IMR-90 (cell line): ENCODE measurements around the gene STX8. TPM values are rescaled to one million over a fixed set of nuclear protein-coding genes. Genes with fewer than 3 reads are reported as not detected.
A peak's percentile ranks its signal among the peaks of the same experiment; 100 is the strongest.

Source experiments
- ATAC-seq: fragments of 200-7000 bp; cut with Tn5 transposase; 2 replicates; pipeline ENCODE4 v1.9.1; 2020; ENCODE audit warnings: low read depth, mild to moderate bottlenecking, moderate library complexity
- BruUV-seq: library from RNA; stranded (reverse); fragments of 400-500 nt; replicated peaks from 2 replicates; lab custom pipeline; 2021; lab: Mats Ljungman, UMichigan
- CTCF ChIA-PET: fragments of 300-600 bp; formaldehyde crosslinking; extraction: SDS; loops from one replicate; lab custom pipeline; 2021; ENCODE audit warnings: antibody characterized with exemption; lab: Yijun Ruan, JAX
- POLR2A ChIA-PET: fragments of 300-600 bp; sonication (Branson Sonifier 250); formaldehyde crosslinking; loops from one replicate; lab custom pipeline; 2022; ENCODE audit warnings: antibody characterized with exemption; ENCODE audit not compliant: unreplicated experiment; lab: Charles Lee
- DNase-seq: peaks from one replicate; pipeline ENCODE4 v3.0.0; 2013
- H2AFZ ChIP-seq: replicated peaks from 2 replicates; pipeline ENCODE3; 2013; ENCODE audit warnings: low read length, mild to moderate bottlenecking; ENCODE audit not compliant: poor library complexity
- H2AK5ac ChIP-seq: 2 replicates; pipeline ENCODE4 v1.6.1; 2013; ENCODE audit warnings: low read depth, low read length, inconsistent platforms
- H2AK9ac ChIP-seq: replicated peaks from 2 replicates; pipeline ENCODE3; 2013; ENCODE audit warnings: mild to moderate bottlenecking, low read depth, low read length, moderate library complexity; ENCODE audit not compliant: poor library complexity
- H2BK120ac ChIP-seq: 2 replicates; pipeline ENCODE4 v1.6.1; 2013; ENCODE audit warnings: low read depth, low read length, inconsistent platforms
- H2BK15ac ChIP-seq: 3 replicates; pipeline ENCODE4 v1.6.1; 2013; ENCODE audit warnings: low read depth, low read length, inconsistent platforms
- H2BK20ac ChIP-seq: 2 replicates; pipeline ENCODE4 v1.6.1; 2013; ENCODE audit warnings: low read depth, mild to moderate bottlenecking, inconsistent platforms, low read length, moderate library complexity
- H2BK5ac ChIP-seq: 2 replicates; pipeline ENCODE4 v1.6.1; 2013; ENCODE audit warnings: mild to moderate bottlenecking, low read depth, low read length, inconsistent platforms; ENCODE audit not compliant: poor library complexity, severe bottlenecking
- H3K14ac ChIP-seq: replicated peaks from 2 replicates; pipeline ENCODE4 v1.6.1; 2013; ENCODE audit warnings: low read depth, low read length, inconsistent platforms
- H3K18ac ChIP-seq: 2 replicates; pipeline ENCODE4 v1.6.1; 2013; ENCODE audit warnings: low read depth, low read length, control low read depth
- H3K23ac ChIP-seq: 2 replicates; pipeline ENCODE4 v1.6.1; 2013; ENCODE audit warnings: low read depth, low read length, inconsistent platforms
- H3K27ac ChIP-seq: 2 replicates; pipeline ENCODE4 v1.5.1; 2013; ENCODE audit warnings: mild to moderate bottlenecking, control low read depth, low read length; ENCODE audit not compliant: insufficient read depth
- H3K27me3 ChIP-seq: 2 replicates; pipeline ENCODE4 v1.6.1; 2013; ENCODE audit warnings: low read length; ENCODE audit not compliant: control insufficient read depth, insufficient read depth
- H3K36me3 ChIP-seq: 2 replicates; pipeline ENCODE4 v1.6.1; 2013; ENCODE audit warnings: low read length, mixed read lengths; ENCODE audit not compliant: control insufficient read depth, insufficient read depth
- H3K4ac ChIP-seq: 2 replicates; pipeline ENCODE4 v1.6.1; 2013; ENCODE audit warnings: low read depth, low read length, inconsistent platforms
- H3K4me1 ChIP-seq: 2 replicates; pipeline ENCODE4 v1.6.1; 2013; ENCODE audit warnings: low read length, mixed read lengths; ENCODE audit not compliant: control insufficient read depth, insufficient read depth
- H3K4me2 ChIP-seq: 2 replicates; pipeline ENCODE4 v1.6.1; 2013; ENCODE audit warnings: low read depth, mild to moderate bottlenecking, control low read depth, low read length, moderate library complexity
- H3K4me3 ChIP-seq: 2 replicates; pipeline ENCODE4 v1.5.1; 2013; ENCODE audit warnings: low read depth, mild to moderate bottlenecking, control low read depth, low read length, moderate library complexity; ENCODE audit not compliant: insufficient read depth
- H3K56ac ChIP-seq: 2 replicates; pipeline ENCODE4 v1.6.1; 2013; ENCODE audit warnings: low read length, inconsistent platforms; ENCODE audit not compliant: insufficient read depth; ENCODE audit errors: extremely low read depth
- H3K79me1 ChIP-seq, 2 experiments: 2 replicates each; pipeline ENCODE4 v1.6.1; 2013; ENCODE audit warnings: low read length in 2 of 2, inconsistent platforms in 1 of 2, low read depth in 1 of 2
- H3K9ac ChIP-seq: 2 replicates; pipeline ENCODE4 v1.6.1; 2013; ENCODE audit warnings: low read depth, low read length, control low read depth
- H3K9me1 ChIP-seq: 2 replicates; pipeline ENCODE4 v1.6.1; 2013; ENCODE audit warnings: low read length, inconsistent platforms; ENCODE audit not compliant: insufficient read depth
- H3K9me3 ChIP-seq: 2 replicates; pipeline ENCODE4 v1.6.1; 2013; ENCODE audit warnings: low read length; ENCODE audit not compliant: control insufficient read depth, insufficient read depth
- H4K20me1 ChIP-seq: 2 replicates; pipeline ENCODE4 v1.6.1; 2013; ENCODE audit warnings: low read length, inconsistent platforms; ENCODE audit not compliant: insufficient read depth
- H4K5ac ChIP-seq: 2 replicates; pipeline ENCODE4 v1.6.1; 2013; ENCODE audit warnings: mild to moderate bottlenecking, low read depth, low read length, control low read depth
- H4K8ac ChIP-seq, 2 experiments: 2 replicates each; pipeline ENCODE4 v1.6.1; 2013; ENCODE audit warnings: low read depth in 2 of 2, low read length in 2 of 2, control low read depth in 1 of 2, inconsistent platforms in 1 of 2
- H4K91ac ChIP-seq: 2 replicates; pipeline ENCODE4 v1.6.1; 2013; ENCODE audit warnings: low read depth, low read length, inconsistent platforms; ENCODE audit not compliant: insufficient read depth
- BHLHE40 ChIP-seq: fragments of 150-350 bp; IDR thresholded peaks from 2 replicates; pipeline ENCODE4 v1.6.1; 2016; ENCODE audit warnings: mild to moderate bottlenecking, low read depth, low read length
- CEBPB ChIP-seq: IDR thresholded peaks from 2 replicates; pipeline ENCODE4 v1.6.1; 2012; ENCODE audit warnings: low read depth, low read length, improper control_type of control experiment
- FOS ChIP-seq: fragments of 150-350 bp; IDR thresholded peaks from 2 replicates; pipeline ENCODE4 v1.6.1; 2016; ENCODE audit warnings: low read depth, low read length
- MXI1 ChIP-seq: IDR thresholded peaks from 2 replicates; pipeline ENCODE4 v1.6.1; 2012; ENCODE audit warnings: low read depth, mild to moderate bottlenecking, low read length, moderate library complexity, borderline replicate concordance
- NFE2L2 ChIP-seq: fragments of 150-350 bp; IDR thresholded peaks from 2 replicates; pipeline ENCODE4 v1.6.1; 2016; ENCODE audit warnings: low read depth, mild to moderate bottlenecking, low read length
- WGBS, 2 experiments: methylation state at CpG; one replicate each; pipeline versions ENCODE4 v1.1.5 to v1.1.7; 2013; ENCODE audit warnings: missing lambda C conversion rate in 2 of 2; ENCODE audit not compliant: insufficient read length in 1 of 2; ENCODE audit errors: extremely low coverage in 2 of 2; 5-methylcytosine and 5-hydroxymethylcytosine counted together
- dilution Hi-C: fragments of 300-500 bp; cut with HindIII; formaldehyde crosslinking; loops from one replicate; pipeline ENCODE4 v1.14.3; 2018; ENCODE audit warnings: low sequenced_read_pairs; ENCODE audit not compliant: unreplicated experiment
- in situ Hi-C: fragments of 300-500 bp; cut with MboI; formaldehyde crosslinking; loops from 3 replicates; pipeline ENCODE4 v1.14.3; 2019; ENCODE audit warnings: low sequenced_read_pairs, inconsistent platforms, mixed read lengths
- intact Hi-C: fragments of 100-400 bp; cut with micrococcal nuclease; formaldehyde crosslinking; loops from 2 replicates; pipeline ENCODE4 v1.10.0; 2022
- polyA plus RNA-seq, 3 experiments: library from polyadenylated mRNA; depleted of rRNA; stranded (reverse); fragments of >200 nt; gene quantifications; 2 replicates each; pipeline ENCODE4 v1.2.3, GENCODE V29; 2012; ENCODE audit warnings: low replicate concordance in 1 of 3
- total RNA-seq: library from RNA; depleted of rRNA; stranded (reverse); fragments of >200 nt; gene quantifications from 2 replicates; pipeline ENCODE4 v1.2.3, GENCODE V29; 2012
- TF ChIP-seq, protein P1 (sequence below): fragments of 150-350 bp; IDR thresholded peaks from 2 replicates; pipeline ENCODE4 v1.6.1; 2017; ENCODE audit warnings: mild to moderate bottlenecking, antibody characterized with exemption, low read length, low read depth
- TF ChIP-seq, protein P2 (sequence below): fragments of 150-350 bp; IDR thresholded peaks from 2 replicates; pipeline ENCODE4 v1.6.1; 2016; ENCODE audit warnings: low read depth, mild to moderate bottlenecking, low read length, moderate library complexity, borderline replicate concordance

STX8 gene
- total and polyA plus RNA-seq, 2 of the 4 experiments (the other 2 are of a cell fraction): 26.5 to 47.0 TPM

GRCh38 chr17:9350080-9350479 lies 225.5 kb downstream of the STX8 start:
- ChIA-PET POLR2A (no interaction called here), CTCF (interaction anchor here (0.6 kb wide), 1 partner anchor 739 kb away, joined by 3 read pairs; no protein-coding TSS in a partner anchor)
- 0 out of 2 replicates have a peak overlapping the region, but pooled peaks have one; percentile 55 for H3K14ac ChIP-seq
- peak overlapping the region; percentile 49; the same call in 1 of the 2 replicates for H3K4me2 ChIP-seq
- H3K79me1 ChIP-seq: peaks cover 0 to 4% of the 10 kb centered on the region in 2 experiments; a peak in 1 of 4 replicates
- no peak overlapping the region for H3K4me3 ChIP-seq
- ATAC-seq: peak; percentile 95
- no peaks in the 10 kb centered on the region for H3K36me3 ChIP-seq
- WGBS, 2 experiments: 0% methylated on average over 1 of the region's 6 CpGs; no CpG with 5 or more reads in 1 of the 2 experiments
- peak overlapping the region; percentile 11; the same call in 1 of the 2 replicates for H4K5ac ChIP-seq
- no peak overlapping the region for H3K56ac ChIP-seq
- H3K23ac ChIP-seq: no peak overlapping the region
- no peaks in the 10 kb centered on the region for H3K9me3 ChIP-seq
- TF ChIP-seq BHLHE40: peak; percentile 64
- TF ChIP-seq CEBPB: peak; percentile 84
- TF ChIP-seq, protein P1, sequence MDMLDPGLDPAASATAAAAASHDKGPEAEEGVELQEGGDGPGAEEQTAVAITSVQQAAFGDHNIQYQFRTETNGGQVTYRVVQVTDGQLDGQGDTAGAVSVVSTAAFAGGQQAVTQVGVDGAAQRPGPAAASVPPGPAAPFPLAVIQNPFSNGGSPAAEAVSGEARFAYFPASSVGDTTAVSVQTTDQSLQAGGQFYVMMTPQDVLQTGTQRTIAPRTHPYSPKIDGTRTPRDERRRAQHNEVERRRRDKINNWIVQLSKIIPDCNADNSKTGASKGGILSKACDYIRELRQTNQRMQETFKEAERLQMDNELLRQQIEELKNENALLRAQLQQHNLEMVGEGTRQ: no peak
- TF ChIP-seq MXI1: 0 out of 2 replicates have a peak, but pooled peaks have one; percentile 29
- TF ChIP-seq, protein P2, sequence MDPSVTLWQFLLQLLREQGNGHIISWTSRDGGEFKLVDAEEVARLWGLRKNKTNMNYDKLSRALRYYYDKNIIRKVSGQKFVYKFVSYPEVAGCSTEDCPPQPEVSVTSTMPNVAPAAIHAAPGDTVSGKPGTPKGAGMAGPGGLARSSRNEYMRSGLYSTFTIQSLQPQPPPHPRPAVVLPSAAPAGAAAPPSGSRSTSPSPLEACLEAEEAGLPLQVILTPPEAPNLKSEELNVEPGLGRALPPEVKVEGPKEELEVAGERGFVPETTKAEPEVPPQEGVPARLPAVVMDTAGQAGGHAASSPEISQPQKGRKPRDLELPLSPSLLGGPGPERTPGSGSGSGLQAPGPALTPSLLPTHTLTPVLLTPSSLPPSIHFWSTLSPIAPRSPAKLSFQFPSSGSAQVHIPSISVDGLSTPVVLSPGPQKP: no peak
- peak; percentile 24; the same call in 1 of the 2 replicates for TF ChIP-seq NFE2L2
- peak; percentile 75 for TF ChIP-seq FOS
- dilution Hi-C loops: no loop called here
- peak overlapping the region; percentile 35 for H2AFZ ChIP-seq
- H2AK9ac ChIP-seq: no peak overlapping the region
- H3K9ac ChIP-seq: no peak overlapping the region
- H3K27ac ChIP-seq: peak overlapping the region; percentile 41; the same call in 1 of the 2 replicates
- DNase-seq: peak; percentile 98
- intact Hi-C loops: no loop called here
- peak overlapping the region in 1 of 2 experiments; percentile 72; a peak in 1 of 4 replicates for H4K8ac ChIP-seq
- peaks cover 6% of the 10 kb centered on the region; the same call in 1 of the 2 replicates for H3K9me1 ChIP-seq
- H2AK5ac ChIP-seq: no peak overlapping the region; the same call in 1 of the 2 replicates
- in situ Hi-C loops: no loop called here
- no TSS peak for BruUV-seq
- H2BK5ac ChIP-seq: peak overlapping the region; percentile 66
- H2BK20ac ChIP-seq: peak overlapping the region; percentile 65; the same call in 1 of the 2 replicates
- H4K91ac ChIP-seq: no peak overlapping the region
- peaks cover 4% of the 10 kb centered on the region; the same call in 1 of the 2 replicates for H4K20me1 ChIP-seq
- H3K4me1 ChIP-seq: peaks cover 8% of the 10 kb centered on the region
- no peaks in the 10 kb centered on the region for H3K27me3 ChIP-seq
- H3K18ac ChIP-seq: peak overlapping the region; percentile 61
- peak overlapping the region; percentile 10; the same call in 1 of the 3 replicates for H2BK15ac ChIP-seq
- peak overlapping the region; percentile 53; the same call in 1 of the 2 replicates for H2BK120ac ChIP-seq
- H3K4ac ChIP-seq: peak overlapping the region; percentile 58; the same call in 1 of the 2 replicates
